WI38 (cell line): ENCODE results near the gene TUBG2.

ENCODE experiments used
- H3K4me3 ChIP-seq: 2 replicates; pipeline ENCODE4 v1.5.1; 2011; ENCODE audit warnings: low read depth, mild to moderate bottlenecking, control low read depth, low read length
- TF ChIP-seq, protein P1 (sequence below): IDR thresholded peaks from 2 replicates; pipeline ENCODE4 v1.5.1; 2012; ENCODE audit warnings: low read depth, mild to moderate bottlenecking, control low read depth, low read length

Gene TUBG2

DNA sequence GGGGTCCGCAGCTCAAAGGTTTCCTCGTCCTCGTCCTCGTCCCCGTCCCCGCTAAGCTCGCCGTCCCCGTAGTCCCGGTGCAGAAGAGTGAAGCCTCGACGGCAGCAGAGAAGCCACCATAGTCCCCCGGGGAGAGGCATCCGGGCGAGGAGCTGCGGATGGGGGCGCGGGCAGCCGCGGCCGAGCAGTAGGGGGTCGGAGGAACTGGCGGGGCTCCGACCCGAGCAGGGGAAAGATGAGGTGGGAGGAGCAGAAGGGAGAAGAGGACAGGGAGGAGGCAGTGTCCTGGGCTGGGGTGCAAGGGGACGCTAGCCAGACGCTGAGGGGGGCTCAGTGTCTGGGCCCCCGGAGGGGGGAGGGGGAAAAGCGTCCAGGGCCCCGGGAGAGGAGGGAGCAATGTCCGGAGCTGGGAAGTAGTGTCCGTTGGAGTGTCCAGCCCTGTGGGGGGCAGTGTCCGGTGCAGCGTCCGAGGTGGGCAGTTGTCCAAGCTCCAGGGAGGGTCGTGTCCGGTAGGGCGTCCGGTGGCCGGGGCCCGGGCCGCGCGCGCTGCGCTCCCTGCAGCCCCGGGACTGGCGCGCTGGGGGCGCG, 17.4 kb downstream of the TUBG2 start, which contains the start of gene PLEKHH3:
TSS of gene PLEKHH3 (minus strand) at position 571 of the 588 bp plus-strand sequence. CDS start at position 140, 431 bp downstream.
- TF ChIP-seq, protein P1, sequence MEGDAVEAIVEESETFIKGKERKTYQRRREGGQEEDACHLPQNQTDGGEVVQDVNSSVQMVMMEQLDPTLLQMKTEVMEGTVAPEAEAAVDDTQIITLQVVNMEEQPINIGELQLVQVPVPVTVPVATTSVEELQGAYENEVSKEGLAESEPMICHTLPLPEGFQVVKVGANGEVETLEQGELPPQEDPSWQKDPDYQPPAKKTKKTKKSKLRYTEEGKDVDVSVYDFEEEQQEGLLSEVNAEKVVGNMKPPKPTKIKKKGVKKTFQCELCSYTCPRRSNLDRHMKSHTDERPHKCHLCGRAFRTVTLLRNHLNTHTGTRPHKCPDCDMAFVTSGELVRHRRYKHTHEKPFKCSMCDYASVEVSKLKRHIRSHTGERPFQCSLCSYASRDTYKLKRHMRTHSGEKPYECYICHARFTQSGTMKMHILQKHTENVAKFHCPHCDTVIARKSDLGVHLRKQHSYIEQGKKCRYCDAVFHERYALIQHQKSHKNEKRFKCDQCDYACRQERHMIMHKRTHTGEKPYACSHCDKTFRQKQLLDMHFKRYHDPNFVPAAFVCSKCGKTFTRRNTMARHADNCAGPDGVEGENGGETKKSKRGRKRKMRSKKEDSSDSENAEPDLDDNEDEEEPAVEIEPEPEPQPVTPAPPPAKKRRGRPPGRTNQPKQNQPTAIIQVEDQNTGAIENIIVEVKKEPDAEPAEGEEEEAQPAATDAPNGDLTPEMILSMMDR: no peak
- H3K4me3 ChIP-seq: peak within 1 kb of the TSS; percentile 86

DNA sequence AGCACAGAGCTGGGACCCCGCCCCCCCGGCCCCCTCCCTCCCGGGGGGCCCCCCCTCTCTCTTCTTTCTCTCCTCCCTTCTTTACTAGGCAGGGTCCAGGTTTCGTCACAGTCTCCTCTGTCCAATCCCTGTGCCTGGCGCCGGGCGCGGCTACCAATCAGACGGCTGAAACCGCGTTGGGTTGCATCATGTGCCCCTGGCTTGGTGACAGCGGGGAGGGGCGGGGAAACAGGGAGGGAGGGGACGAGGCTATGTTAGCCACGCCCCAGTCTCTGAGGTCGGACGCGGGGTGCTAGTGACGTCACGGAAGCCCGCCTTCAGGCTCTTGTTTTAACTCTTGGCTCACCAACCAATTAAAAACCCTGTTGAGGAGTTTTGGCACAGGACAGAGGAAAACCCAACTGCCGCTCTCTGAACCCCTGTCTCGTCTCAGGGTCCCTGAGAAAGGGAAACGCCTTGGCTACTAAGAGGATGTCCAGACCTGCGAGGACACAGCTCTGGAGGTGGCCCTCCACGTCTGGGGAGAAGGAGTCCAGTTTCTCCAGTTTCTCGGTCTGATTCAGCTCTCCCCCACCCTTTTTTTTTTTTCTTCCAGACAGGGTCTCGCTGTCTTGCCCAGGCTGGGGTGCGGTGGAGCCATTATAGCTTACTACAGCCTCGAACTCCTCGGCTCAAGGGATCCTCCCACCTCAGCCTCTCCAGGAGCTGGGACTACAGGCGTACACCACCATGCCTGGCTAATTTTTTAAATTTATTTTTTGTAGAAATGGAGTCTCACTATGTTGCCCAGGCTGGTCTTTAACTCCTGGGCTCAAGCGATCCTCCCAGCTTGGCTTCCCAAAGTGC, 18.2 kb downstream of the TUBG2 start:
- H3K4me3 ChIP-seq: peak overlapping the region; percentile 86
- TF ChIP-seq, protein P1: no peak

DNA sequence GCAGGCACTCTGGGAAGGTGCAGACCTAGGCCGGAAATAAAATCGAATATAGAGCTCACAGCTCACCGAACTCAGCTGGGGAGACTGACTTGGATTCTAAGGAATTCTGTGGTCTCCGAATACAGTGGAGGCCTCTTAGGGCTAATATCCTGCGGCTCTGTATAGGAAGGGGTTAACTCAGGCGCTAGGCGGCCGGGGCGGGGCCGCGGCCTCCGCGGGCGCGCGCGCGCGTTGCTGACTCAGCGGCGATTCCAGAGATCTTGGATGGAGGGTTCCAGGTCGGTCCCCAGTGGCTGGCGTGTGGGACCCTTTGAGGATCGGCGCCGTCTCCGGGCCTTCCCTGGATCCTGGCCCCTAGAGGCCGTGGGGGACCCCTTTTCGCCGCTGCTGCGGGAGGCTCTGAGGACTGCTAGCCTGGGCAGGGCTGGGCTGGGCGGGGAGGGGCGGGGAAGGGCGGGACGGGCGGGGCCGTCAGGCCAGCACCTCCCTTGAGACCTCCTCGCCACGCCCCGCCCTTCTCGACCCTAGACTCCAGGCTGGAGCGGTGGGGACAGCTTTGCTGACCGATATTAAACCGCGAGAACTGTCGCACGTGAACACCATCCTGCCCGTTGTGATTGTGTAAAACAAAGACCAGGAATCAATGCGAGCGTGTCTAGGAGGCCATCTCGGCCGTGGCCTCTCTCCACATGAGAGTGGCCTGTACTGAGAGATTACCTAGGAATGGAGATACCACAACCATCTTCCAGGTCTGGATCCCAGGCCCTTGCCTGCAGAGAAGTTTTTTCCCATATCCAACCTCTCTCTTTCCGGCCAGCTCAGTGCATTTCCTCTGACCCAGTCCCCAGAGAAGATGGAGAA, 19.1 kb downstream of the TUBG2 start:
- peak overlapping the region; percentile 65 for H3K4me3 ChIP-seq
- TF ChIP-seq, protein P1: no peak

DNA sequence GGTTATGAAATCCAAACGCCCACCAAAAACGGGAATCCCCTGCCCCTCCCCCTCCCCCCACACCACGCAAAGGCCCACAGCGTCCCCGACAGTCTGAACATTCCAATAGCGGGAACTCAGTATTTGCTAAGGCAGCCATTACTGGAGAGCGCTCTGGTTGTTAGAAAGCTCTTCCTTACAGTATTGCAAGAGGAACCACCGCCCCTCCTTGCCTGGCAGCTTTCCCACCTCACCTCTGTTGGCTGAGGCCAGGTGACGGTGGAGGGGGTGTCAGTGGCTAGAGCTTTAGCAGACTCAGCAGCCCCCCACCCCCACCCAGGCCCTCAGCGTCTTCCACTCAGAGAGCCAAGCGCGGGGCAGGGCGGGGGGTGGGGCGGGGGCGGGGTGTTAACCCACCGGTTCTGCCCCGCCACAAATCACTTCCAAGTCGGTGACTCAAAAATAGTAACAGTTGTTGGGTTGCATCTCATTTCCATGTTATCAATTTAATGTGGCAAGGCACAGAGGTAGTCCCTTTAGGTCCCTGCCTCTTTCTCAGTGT, 19.9 kb downstream of the TUBG2 start:
- H3K4me3 ChIP-seq: no peak overlapping the region; the same call in 1 of the 2 replicates
- TF ChIP-seq, protein P1: no peak

DNA sequence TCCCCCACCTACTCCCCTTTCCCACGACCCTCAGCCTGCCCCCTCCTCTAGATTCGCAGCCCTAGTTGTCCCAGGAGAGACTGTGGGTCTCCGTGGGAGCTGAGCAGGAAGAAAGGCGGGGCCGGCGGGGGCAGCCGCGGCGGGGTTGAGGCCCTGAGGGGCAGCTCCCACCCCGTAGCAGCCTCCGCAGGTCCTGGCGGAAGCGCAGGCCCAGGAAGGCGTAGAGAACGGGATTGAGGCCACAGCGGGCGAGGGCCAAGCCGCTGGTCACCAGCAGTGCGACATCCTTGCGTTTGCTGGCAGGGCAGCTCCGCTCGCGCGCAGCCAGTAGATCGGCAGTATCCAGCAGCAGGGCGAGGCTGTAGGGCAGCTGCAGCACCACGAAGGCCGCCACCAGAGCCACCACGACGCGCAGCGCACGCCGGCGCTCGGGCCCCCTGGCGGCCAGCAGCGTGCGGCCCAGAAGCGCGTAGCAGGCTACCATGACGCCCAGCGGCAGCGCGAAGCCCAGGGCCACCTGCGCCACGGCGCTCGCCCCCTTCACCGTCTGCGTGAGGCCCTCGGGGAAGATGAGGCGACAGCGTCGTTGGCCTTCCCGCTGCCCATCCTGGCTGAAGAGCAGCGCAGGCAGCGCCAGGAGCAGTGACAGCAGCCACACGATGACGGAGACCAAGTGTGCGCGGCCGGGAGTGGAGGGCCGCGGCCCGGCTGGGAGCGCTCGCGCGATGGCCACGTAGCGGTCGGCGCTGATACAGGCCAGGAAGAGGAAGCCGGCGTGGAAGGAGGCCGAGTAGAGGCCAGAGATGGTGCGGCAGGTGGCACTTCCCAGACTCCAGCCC, 20.6 kb downstream of the TUBG2 start:
- no peak overlapping the region for H3K4me3 ChIP-seq
- TF ChIP-seq, protein P1: peak; percentile 81

DNA sequence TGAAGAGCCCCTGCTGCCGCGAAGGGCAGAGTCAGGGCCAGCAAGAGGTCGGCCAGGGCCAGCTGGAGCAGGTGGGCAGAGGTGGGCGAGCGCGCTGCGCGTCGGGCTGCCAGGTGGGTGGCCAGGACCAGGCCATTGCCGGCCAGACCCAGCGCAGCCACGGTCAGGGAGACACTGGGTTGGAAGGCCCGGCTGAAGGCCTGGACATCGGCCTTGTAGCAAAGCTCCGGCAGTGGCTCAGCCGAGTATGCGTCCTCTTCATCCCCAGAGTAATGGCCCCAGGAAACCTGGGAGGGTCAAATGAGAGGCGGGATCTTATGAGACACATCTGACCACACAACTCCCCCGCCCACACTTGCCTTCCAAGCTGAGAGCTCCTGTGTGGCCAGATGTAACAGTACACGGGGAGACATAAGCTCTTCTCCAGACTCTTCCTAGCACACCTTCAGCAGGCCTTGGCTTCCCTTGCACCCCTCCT, 21.3 kb downstream of the TUBG2 start:
- TF ChIP-seq, protein P1: no peak
- no peak overlapping the region for H3K4me3 ChIP-seq
